Endothelial cell of umbilical vein (primary cell): ENCODE measurements around the gene CD151.

Source experiments
- POLR2A ChIP-seq: IDR thresholded peaks from 2 replicates; pipeline ENCODE4 v1.6.1; 2012; ENCODE audit warnings: low read depth, mild to moderate bottlenecking, control low read depth, low read length
- POLR2AphosphoS5 ChIP-seq: IDR thresholded peaks from 2 replicates; pipeline ENCODE4 v1.6.1; 2012; ENCODE audit warnings: low read depth, mild to moderate bottlenecking, control low read depth, low read length, moderate library complexity; ENCODE audit not compliant: insufficient read depth
- TF ChIP-seq, protein P1 (sequence below), 2 donors: IDR thresholded peaks; 1 replicate in 1 of 2; 2 replicates in 1 of 2; pipeline ENCODE4 v1.5.1; 2011; ENCODE audit warnings: low read length in 2 of 2, mild to moderate bottlenecking in 2 of 2, moderate library complexity in 2 of 2, control low read depth in 1 of 2, inconsistent platforms in 1 of 2, low read depth in 1 of 2; ENCODE audit not compliant: insufficient read depth in 1 of 2; ENCODE audit errors: extremely low read depth in 1 of 2

DNA sequence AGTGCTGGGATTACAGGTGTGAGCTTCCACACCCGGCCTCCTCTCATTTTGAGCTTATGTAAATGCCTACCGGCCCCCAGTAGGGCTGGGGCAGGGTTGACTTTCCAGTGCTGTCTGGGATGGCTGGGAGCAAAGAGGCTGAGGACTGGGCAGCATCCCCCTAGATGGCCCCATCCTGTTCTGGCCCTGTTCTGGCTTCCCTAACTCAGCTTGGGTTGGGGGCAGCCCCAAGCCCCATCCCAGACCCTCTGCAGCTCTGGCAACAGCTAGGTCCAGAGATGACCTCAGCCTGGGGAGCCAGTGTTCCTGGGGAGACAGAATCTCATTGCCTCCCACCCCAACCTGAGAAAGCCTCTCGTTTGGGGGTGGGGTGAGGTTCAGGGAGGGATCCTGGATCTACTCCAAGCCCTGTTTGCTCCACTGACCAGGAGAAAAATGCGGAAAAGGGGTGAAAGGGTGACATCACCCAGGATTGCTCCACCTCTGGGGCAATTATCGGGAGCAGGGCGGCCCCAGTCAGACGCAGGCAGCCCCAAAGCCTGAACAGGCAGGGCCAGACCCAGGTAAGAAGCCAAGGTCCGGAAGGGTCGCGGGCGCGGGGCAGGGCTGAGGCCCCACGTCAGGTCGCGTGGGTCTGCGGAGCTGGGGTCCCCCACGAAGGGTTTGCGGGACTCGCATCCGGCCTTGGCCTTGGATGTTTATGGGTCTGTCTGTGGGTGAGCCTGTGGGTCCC lies 14.2 kb upstream of the CD151 start, which contains the start of gene PNPLA2:
- TF ChIP-seq, protein P1, sequence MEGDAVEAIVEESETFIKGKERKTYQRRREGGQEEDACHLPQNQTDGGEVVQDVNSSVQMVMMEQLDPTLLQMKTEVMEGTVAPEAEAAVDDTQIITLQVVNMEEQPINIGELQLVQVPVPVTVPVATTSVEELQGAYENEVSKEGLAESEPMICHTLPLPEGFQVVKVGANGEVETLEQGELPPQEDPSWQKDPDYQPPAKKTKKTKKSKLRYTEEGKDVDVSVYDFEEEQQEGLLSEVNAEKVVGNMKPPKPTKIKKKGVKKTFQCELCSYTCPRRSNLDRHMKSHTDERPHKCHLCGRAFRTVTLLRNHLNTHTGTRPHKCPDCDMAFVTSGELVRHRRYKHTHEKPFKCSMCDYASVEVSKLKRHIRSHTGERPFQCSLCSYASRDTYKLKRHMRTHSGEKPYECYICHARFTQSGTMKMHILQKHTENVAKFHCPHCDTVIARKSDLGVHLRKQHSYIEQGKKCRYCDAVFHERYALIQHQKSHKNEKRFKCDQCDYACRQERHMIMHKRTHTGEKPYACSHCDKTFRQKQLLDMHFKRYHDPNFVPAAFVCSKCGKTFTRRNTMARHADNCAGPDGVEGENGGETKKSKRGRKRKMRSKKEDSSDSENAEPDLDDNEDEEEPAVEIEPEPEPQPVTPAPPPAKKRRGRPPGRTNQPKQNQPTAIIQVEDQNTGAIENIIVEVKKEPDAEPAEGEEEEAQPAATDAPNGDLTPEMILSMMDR (IDR thresholded peaks at IDR 0.05; ENCODE audit: extremely low read depth in 1 of 2, insufficient read depth in 1 of 2, low read depth in 1 of 2, low read length in 2 of 2) = no peak
- TF ChIP-seq POLR2A (no peak), POLR2AphosphoS5 (no peak)
